Lung (tissue), 12 donors: ENCODE measurements around the gene PPP1R15A. TPM values are rescaled to one million over a fixed set of nuclear protein-coding genes. Genes with fewer than 3 reads are reported as not detected.

ENCODE experiments used
- ATAC-seq: fragments of 200-7000 bp; cut with Tn5 transposase; one replicate; pipeline ENCODE4 v1.9.1; 2020; ENCODE audit warnings: moderate number of reproducible peaks; ENCODE audit not compliant: insufficient read depth, low FRiP score
- DNase-seq, 3 donors: peaks; one replicate each; pipeline ENCODE4 v3.0.0-alpha.2; 2013 to 2017
- H3K27ac ChIP-seq, 2 donors: one replicate each; pipeline ENCODE4 v1.5.1; 2013; ENCODE audit warnings: mild to moderate bottlenecking in 2 of 2, moderate library complexity in 2 of 2, control low read depth in 1 of 2, inconsistent platforms in 1 of 2, low read depth in 1 of 2, low read length in 1 of 2
- H3K27me3 ChIP-seq, 3 donors: one replicate each; pipeline ENCODE4 v1.5.1; 2013; ENCODE audit warnings: low read length in 2 of 3; ENCODE audit not compliant: control insufficient read depth in 3 of 3, insufficient read depth in 3 of 3
- H3K36me3 ChIP-seq, 4 donors: one replicate each; pipeline ENCODE4 v1.5.1; 2013; ENCODE audit warnings: low read length in 4 of 4, mild to moderate bottlenecking in 1 of 4, moderate library complexity in 1 of 4; ENCODE audit not compliant: control insufficient read depth in 4 of 4, insufficient read depth in 4 of 4
- H3K4me1 ChIP-seq, 5 donors: one replicate each; pipeline ENCODE4 v1.5.1; 2013; ENCODE audit warnings: low read length in 5 of 5, mild to moderate bottlenecking in 2 of 5, moderate library complexity in 1 of 5; ENCODE audit not compliant: control insufficient read depth in 5 of 5, insufficient read depth in 5 of 5
- H3K4me3 ChIP-seq: one replicate; pipeline ENCODE4 v1.5.1; 2013; ENCODE audit warnings: mild to moderate bottlenecking, control low read depth, moderate library complexity
- H3K9ac ChIP-seq, 2 donors: one replicate each; pipeline ENCODE4 v1.5.1; 2013; ENCODE audit warnings: low read length in 2 of 2, control low read depth in 1 of 2; ENCODE audit not compliant: insufficient read depth in 1 of 2
- H3K9me3 ChIP-seq, 4 donors: one replicate each; pipeline ENCODE4 v1.5.1; 2013; ENCODE audit warnings: low read length in 3 of 4, mild to moderate bottlenecking in 1 of 4, moderate library complexity in 1 of 4; ENCODE audit not compliant: control insufficient read depth in 4 of 4, insufficient read depth in 3 of 4
- CTCF ChIP-seq: IDR thresholded peaks from 2 replicates; pipeline ENCODE4 v1.5.1; 2012; ENCODE audit warnings: mild to moderate bottlenecking; ENCODE audit errors: control extremely low read depth, extremely low read depth
- WGBS, 2 donors: extraction: QIAGEN DNeasy Blood & Tissue Kit; methylation state at CpG; one replicate each; pipeline ENCODE4 v1.1.7; 2013; 5-methylcytosine and 5-hydroxymethylcytosine counted together
- polyA plus RNA-seq, 2 donors: library from polyadenylated mRNA; stranded (reverse); fragments of 200-250 nt; gene quantifications; one replicate each; pipeline ENCODE4 v1.2.1, GENCODE V29; 2013
- total RNA-seq, 2 donors: library from RNA; depleted of rRNA in 1 of 2; stranded (reverse); fragments of >200 nt in 1 of 2; gene quantifications; one replicate each; pipeline ENCODE4 v1.2.1, GENCODE V29; 2014 to 2021
- donor health status: control.
- donor health status: control.
- donor health status: Bipolar disorder and iron deficiency.
- donor health status: healthy.
- donor health status: DM: yes; HTN: yes; CAD: no.

PPP1R15A gene
- total and polyA plus RNA-seq, 4 donors, result 101 to 208 (median 153) TPM

DNA sequence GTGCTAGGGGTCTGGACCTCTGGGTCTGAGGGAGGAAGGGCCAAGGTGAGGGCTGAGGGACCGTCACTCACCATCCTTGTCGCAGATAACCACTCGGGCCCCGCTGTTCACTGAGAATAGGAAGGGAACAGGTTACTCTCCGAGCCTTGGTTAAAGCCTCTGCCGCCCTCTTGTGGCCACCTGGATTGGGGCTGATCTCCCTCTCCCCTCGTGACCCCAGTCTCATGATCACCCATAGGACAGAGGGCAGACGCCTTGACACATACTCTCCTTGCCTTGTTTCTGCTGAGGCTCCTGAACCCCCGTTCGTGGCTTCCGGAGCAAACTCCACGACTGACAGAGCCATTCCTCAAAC is 36.5 kb upstream of the PPP1R15A start:
- Histone ChIP-seq H3K27me3 (no peaks in the 10 kb centered on the region), H3K4me1 (peaks cover 0 to 18% (median 0%) of the 10 kb centered on the region in 5 donors), H3K9me3 (no peaks in the 10 kb centered on the region), H3K9ac (peak overlapping the region in 1 of 2 donors; percentile 74), H3K36me3 (peaks cover 0 to 11% (median 0%) of the 10 kb centered on the region in 4 donors), H3K27ac (peak overlapping the region; percentile 45 to 80), H3K4me3 (peak overlapping the region; percentile 46)
- peak; percentile 80 to 88 (median 87) for DNase-seq
- WGBS, 2 donors, result 1% methylated on average over 12 of the region's 12 CpGs
- peak; percentile 83 for ATAC-seq
- peak; percentile 94 for TF ChIP-seq CTCF

GRCh38 chr19:48836089-48837017 is 35.9 kb upstream of the PPP1R15A start, which contains the start of gene HSD17B14:
Gene HSD17B14, minus strand, starts transcription at chr19:48836491. Its CDS starts 80 bp downstream, at chr19:48836411.
- H3K36me3 ChIP-seq, result peaks cover 0 to 11% (median 0%) of the 10 kb centered on the region in 4 donors
- DNase-seq, result peak in 2 of 3 donors; percentile 50 to 77
- WGBS, 2 donors, result 3% methylated on average over 34 to 35 of the region's 35 CpGs
- ATAC-seq, result no peak
- H3K4me3 ChIP-seq, result peak within 1 kb of the TSS; percentile 46
- H3K9me3 ChIP-seq, result no peaks in the 10 kb centered on the region
- peak within 1 kb of the TSS in 1 of 2 donors; percentile 74 for H3K9ac ChIP-seq
- H3K4me1 ChIP-seq, result peaks cover 0 to 18% (median 0%) of the 10 kb centered on the region in 5 donors
- peak within 1 kb of the TSS; percentile 45 to 80 for H3K27ac ChIP-seq
- no peaks in the 10 kb centered on the region for H3K27me3 ChIP-seq
- TF ChIP-seq CTCF, result no peak

GRCh38 chr19:48837051-48837524 is 35.1 kb upstream of the PPP1R15A start:
- Histone ChIP-seq H3K4me1 (peaks cover 0 to 18% (median 0%) of the 10 kb centered on the region in 5 donors), H3K27me3 (no peaks in the 10 kb centered on the region), H3K9me3 (no peaks in the 10 kb centered on the region), H3K9ac (peak overlapping the region in 1 of 2 donors; percentile 11), H3K36me3 (peaks cover 0 to 8% (median 0%) of the 10 kb centered on the region in 4 donors), H3K27ac (peak overlapping the region in 1 of 2 donors; percentile 80), H3K4me3 (no peak overlapping the region)
- peak; percentile 54 for ATAC-seq
- WGBS, 2 donors, result 5 to 6% methylated on average over 29 of the region's 29 CpGs
- no peak for TF ChIP-seq CTCF
- DNase-seq, result peak; percentile 89 to 97 (median 90)
